Omental fat pad (tissue), 4 donors: ENCODE data around the gene SEMA3A. TPM values are rescaled to one million over a fixed set of nuclear protein-coding genes. Genes with fewer than 3 reads are reported as not detected.

Experiments
- ATAC-seq: fragments of 150-250 bp; one replicate; pipeline ENCODE4 v1.9.1; 2016; ENCODE audit warnings: mild to moderate bottlenecking, moderate library complexity; ENCODE audit not compliant: low FRiP score
- DNase-seq: peaks from one replicate; pipeline ENCODE4 v3.0.0-alpha.2; 2019; ENCODE audit warnings: low spot score
- total RNA-seq, 4 donors: library from RNA; depleted of rRNA; stranded (reverse); fragments of >200 nt; gene quantifications; one replicate each; pipeline ENCODE4 v1.1.0, GENCODE V29; 2016
- TF ChIP-seq, protein P1 (sequence below), 3 donors: fragments of 450-650 bp; IDR thresholded peaks; one replicate each; pipeline ENCODE4 v1.5.1; 2016 to 2017; ENCODE audit warnings: antibody characterized with exemption in 3 of 3, mild to moderate bottlenecking in 3 of 3, moderate library complexity in 2 of 3

The SEMA3A gene
- total RNA-seq, 4 donors from 2014 or later = 4.3 to 11.4 (median 7.4) TPM

DNA sequence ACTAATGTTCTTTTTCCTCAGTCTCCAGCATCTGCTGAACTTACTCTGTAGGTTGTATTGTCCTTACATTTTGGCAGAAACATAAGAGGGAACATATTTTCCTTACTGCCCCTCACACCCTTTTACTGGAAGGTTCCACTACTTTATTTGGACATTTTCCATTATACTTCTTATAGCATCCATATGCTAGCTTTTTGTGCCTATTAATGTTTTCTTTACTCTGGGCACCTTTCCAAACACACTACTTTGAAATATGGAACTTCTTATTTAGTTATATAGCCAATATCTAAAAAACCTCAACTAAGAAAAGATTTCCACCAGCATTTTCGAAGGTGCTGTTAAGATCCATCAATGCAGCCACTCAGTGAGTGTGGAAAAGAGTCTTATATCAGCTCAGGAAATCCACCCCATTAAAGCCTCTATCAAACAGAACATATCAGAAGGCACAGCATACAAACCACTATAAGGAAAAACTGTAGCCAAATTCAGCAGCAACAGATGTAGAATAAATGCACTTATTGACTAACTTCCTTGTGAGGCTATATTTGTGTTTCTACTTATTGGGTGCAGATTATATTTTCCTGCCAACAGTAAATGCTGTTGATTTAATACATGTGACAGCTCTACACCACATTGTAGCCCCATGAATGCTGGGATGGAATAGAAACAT lies 273.2 kb downstream of the SEMA3A start:
- DNase-seq = no peak
- TF ChIP-seq, protein P1, sequence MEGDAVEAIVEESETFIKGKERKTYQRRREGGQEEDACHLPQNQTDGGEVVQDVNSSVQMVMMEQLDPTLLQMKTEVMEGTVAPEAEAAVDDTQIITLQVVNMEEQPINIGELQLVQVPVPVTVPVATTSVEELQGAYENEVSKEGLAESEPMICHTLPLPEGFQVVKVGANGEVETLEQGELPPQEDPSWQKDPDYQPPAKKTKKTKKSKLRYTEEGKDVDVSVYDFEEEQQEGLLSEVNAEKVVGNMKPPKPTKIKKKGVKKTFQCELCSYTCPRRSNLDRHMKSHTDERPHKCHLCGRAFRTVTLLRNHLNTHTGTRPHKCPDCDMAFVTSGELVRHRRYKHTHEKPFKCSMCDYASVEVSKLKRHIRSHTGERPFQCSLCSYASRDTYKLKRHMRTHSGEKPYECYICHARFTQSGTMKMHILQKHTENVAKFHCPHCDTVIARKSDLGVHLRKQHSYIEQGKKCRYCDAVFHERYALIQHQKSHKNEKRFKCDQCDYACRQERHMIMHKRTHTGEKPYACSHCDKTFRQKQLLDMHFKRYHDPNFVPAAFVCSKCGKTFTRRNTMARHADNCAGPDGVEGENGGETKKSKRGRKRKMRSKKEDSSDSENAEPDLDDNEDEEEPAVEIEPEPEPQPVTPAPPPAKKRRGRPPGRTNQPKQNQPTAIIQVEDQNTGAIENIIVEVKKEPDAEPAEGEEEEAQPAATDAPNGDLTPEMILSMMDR (IDR thresholded peaks at IDR 0.05) = no peak

GRCh38 chr7:83918142-83918541 lies 276.4 kb downstream of the SEMA3A start:
- TF ChIP-seq, protein P1 (IDR thresholded peaks at IDR 0.05) = no peak
- DNase-seq = no peak
- no peak for ATAC-seq

More for the DNA sequence above, 273.2 kb downstream of the SEMA3A start:
- ATAC-seq = no peak

- ATAC-seq (no peak), DNase-seq (no peak)
- TF ChIP-seq, protein P1 (IDR thresholded peaks at IDR 0.05) = no peak
These were observed 281.4 kb downstream of the SEMA3A start for GRCh38 chr7:83913174-83913573.

- ATAC-seq = no peak
- TF ChIP-seq, protein P1 (IDR thresholded peaks at IDR 0.05) = no peak
- DNase-seq = no peak
These were observed 286.1 kb downstream of the SEMA3A start for GRCh38 chr7:83908526-83908925.
